Astrocyte (in vitro differentiated cells and primary cell): ENCODE data around the gene RNF227. TPM values are rescaled to one million over a fixed set of nuclear protein-coding genes. Genes with fewer than 3 reads are reported as not detected.

Experiments
- DNase-seq: peaks from one replicate; pipeline ENCODE4 v3.0.0-alpha.2; 2010; ENCODE audit warnings: low read depth
- FAIRE-seq: peaks from 2 replicates; lab custom pipeline; 2011; peaks lifted over from hg19 to GRCh38; lab: Jason Lieb, UNC
- H2AFZ ChIP-seq: 2 replicates; pipeline ENCODE4 v1.6.0; 2012; ENCODE audit warnings: low read depth, low read length, inconsistent platforms
- H3K27ac ChIP-seq: 2 replicates; pipeline ENCODE4 v1.5.1; 2011; ENCODE audit warnings: low read depth, low read length, inconsistent platforms
- H3K27me3 ChIP-seq: 2 replicates; pipeline ENCODE4 v1.6.0; 2011; ENCODE audit warnings: low read length, inconsistent platforms; ENCODE audit not compliant: insufficient read depth
- H3K36me3 ChIP-seq: 2 replicates; pipeline ENCODE4 v1.5.1; 2011; ENCODE audit warnings: low read length, inconsistent platforms; ENCODE audit not compliant: insufficient read depth
- H3K4me1 ChIP-seq: 2 replicates; pipeline ENCODE4 v1.5.1; 2011; ENCODE audit warnings: low read length, inconsistent platforms; ENCODE audit not compliant: insufficient read depth
- H3K4me2 ChIP-seq: 2 replicates; pipeline ENCODE4 v1.6.0; 2012; ENCODE audit warnings: low read length, inconsistent platforms
- H3K4me3 ChIP-seq: 2 replicates; pipeline ENCODE4 v1.5.1; 2011; ENCODE audit warnings: low read depth, mild to moderate bottlenecking, low read length, inconsistent platforms; ENCODE audit not compliant: insufficient read depth
- H3K79me2 ChIP-seq: 2 replicates; pipeline ENCODE4 v1.6.0; 2012; ENCODE audit warnings: mild to moderate bottlenecking, low read length, inconsistent platforms; ENCODE audit not compliant: insufficient read depth
- H3K9ac ChIP-seq: 2 replicates; pipeline ENCODE4 v1.6.0; 2012; ENCODE audit warnings: mild to moderate bottlenecking, low read length, inconsistent platforms
- H3K9me3 ChIP-seq: 2 replicates; pipeline ENCODE4 v1.5.1; 2012; ENCODE audit warnings: low read depth, mild to moderate bottlenecking, low read length, inconsistent platforms; ENCODE audit not compliant: insufficient read depth
- H4K20me1 ChIP-seq: 2 replicates; pipeline ENCODE4 v1.6.0; 2012; ENCODE audit warnings: low read length, inconsistent platforms; ENCODE audit not compliant: insufficient read depth
- H3K27ac Mint-ChIP-seq: one replicate; pipeline ENCODE4 v1.8.0; 2021; ENCODE audit warnings: mild to moderate bottlenecking, mixed read lengths; ENCODE audit not compliant: unreplicated experiment
- H3K27me3 Mint-ChIP-seq: one replicate; pipeline ENCODE4 v1.8.0; 2021; ENCODE audit warnings: low read depth, mixed read lengths; ENCODE audit not compliant: unreplicated experiment
- H3K36me3 Mint-ChIP-seq: one replicate; pipeline ENCODE4 v1.8.0; 2021; ENCODE audit warnings: low read depth, mixed read lengths; ENCODE audit not compliant: unreplicated experiment
- H3K4me1 Mint-ChIP-seq: one replicate; pipeline ENCODE4 v1.8.0; 2021; ENCODE audit warnings: low read depth, mixed read lengths; ENCODE audit not compliant: unreplicated experiment
- H3K4me3 Mint-ChIP-seq: one replicate; pipeline ENCODE4 v1.8.0; 2021; ENCODE audit warnings: mild to moderate bottlenecking, moderate library complexity, mixed read lengths; ENCODE audit not compliant: unreplicated experiment
- H3K9me3 Mint-ChIP-seq: one replicate; pipeline ENCODE4 v1.8.0; 2021; ENCODE audit warnings: mild to moderate bottlenecking, mixed read lengths; ENCODE audit not compliant: unreplicated experiment
- EZH2 ChIP-seq: IDR thresholded peaks from 2 replicates; pipeline ENCODE4 v1.6.1; 2012; ENCODE audit warnings: mild to moderate bottlenecking, low read length, inconsistent platforms; ENCODE audit not compliant: insufficient read depth
- total RNA-seq: library from RNA; stranded (reverse); gene quantifications from 2 replicates; pipeline ENCODE4 v1.2.1, GENCODE V29; 2021
- TF ChIP-seq, protein P1 (sequence below): IDR thresholded peaks from 2 replicates; pipeline ENCODE4 v1.5.1; 2011; ENCODE audit warnings: low read depth, mild to moderate bottlenecking, inconsistent platforms, low read length, moderate library complexity; ENCODE audit not compliant: insufficient read depth

The RNF227 gene
- total RNA-seq, 1 donor from 2014 or later, result 0.54 TPM

DNA sequence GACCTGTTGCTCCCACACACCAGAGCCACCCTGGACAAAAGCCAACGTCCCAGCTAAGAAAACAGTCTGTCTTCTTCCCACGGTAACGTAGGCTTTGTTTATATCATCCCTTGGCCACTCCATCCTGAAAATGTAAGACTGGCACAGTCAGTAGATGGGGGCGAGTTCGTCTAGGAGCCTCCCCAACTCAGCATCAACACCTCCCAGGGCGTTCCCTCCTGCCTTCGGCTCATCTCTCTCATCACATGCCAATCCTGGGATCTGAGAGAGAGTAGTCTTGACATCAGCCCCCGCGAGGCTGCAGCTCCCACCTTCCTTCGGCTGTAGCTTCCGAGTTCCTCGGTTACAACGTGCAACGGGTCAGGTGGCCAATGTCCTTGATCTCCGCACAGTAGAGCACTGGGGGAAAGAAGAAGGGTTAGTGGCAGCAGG is 894 bp downstream of the RNF227 start:
- Histone ChIP-seq H3K27ac (peak overlapping the region; percentile 52), H3K4me3 (peak overlapping the region; percentile 65), H4K20me1 (peaks cover 12% of the 10 kb centered on the region), H3K9ac (peak overlapping the region; percentile 69), H3K9me3 (no peaks in the 10 kb centered on the region), H3K79me2 (no peaks in the 10 kb centered on the region), H3K4me2 (peak overlapping the region; percentile 91), H3K36me3 (peaks cover 2% of the 10 kb centered on the region), H2AFZ (peak overlapping the region; percentile 81), H3K27me3 (no peaks in the 10 kb centered on the region), H3K4me1 (peaks cover 21% of the 10 kb centered on the region)
- peaks cover 7% of the 10 kb centered on the region for H3K4me1 Mint-ChIP-seq
- H3K27ac Mint-ChIP-seq, result peak overlapping the region; percentile 66
- peak; percentile 32 for DNase-seq
- H3K36me3 Mint-ChIP-seq, result no peaks in the 10 kb centered on the region
- H3K9me3 Mint-ChIP-seq, result no peaks in the 10 kb centered on the region
- no peak for TF ChIP-seq EZH2
- TF ChIP-seq, protein P1, sequence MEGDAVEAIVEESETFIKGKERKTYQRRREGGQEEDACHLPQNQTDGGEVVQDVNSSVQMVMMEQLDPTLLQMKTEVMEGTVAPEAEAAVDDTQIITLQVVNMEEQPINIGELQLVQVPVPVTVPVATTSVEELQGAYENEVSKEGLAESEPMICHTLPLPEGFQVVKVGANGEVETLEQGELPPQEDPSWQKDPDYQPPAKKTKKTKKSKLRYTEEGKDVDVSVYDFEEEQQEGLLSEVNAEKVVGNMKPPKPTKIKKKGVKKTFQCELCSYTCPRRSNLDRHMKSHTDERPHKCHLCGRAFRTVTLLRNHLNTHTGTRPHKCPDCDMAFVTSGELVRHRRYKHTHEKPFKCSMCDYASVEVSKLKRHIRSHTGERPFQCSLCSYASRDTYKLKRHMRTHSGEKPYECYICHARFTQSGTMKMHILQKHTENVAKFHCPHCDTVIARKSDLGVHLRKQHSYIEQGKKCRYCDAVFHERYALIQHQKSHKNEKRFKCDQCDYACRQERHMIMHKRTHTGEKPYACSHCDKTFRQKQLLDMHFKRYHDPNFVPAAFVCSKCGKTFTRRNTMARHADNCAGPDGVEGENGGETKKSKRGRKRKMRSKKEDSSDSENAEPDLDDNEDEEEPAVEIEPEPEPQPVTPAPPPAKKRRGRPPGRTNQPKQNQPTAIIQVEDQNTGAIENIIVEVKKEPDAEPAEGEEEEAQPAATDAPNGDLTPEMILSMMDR, result no peak
- peak overlapping the region; percentile 84 for H3K4me3 Mint-ChIP-seq
- H3K27me3 Mint-ChIP-seq, result peaks cover 4% of the 10 kb centered on the region
- FAIRE-seq, result no peak

DNA sequence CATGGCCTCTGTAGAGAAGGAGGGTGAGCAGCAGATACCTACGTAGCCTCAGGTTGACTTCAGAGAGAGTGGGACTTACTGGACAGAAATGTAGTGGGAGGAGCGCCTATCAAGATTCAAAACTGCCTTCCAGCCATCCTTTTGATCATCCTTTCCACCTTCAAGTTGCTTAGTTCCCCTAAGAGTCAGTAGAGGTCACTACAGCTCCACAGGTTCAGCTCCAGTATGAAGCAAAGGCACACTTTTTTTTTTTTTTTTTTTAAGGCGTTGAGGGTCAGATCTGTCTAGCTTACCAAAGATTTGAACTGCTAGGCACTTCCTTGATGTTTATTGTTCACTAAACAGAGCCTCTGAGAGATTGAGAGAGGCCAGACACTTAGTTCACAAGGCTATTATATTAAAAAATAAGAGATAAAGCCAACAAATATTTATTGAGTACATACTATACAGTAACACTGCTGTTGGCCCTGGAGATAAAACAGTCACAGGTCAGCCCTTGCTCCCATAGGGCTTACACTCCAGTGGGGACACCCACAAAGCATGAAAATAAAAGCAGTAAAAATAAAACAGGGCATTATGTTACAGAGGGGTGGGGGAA is 3.1 kb downstream of the RNF227 start:
- Mint-ChIP-seq H3K4me3 (no peak overlapping the region), H3K27me3 (no peaks in the 10 kb centered on the region), H3K27ac (no peak overlapping the region), H3K9me3 (no peaks in the 10 kb centered on the region), H3K36me3 (peaks cover 4% of the 10 kb centered on the region), H3K4me1 (peaks cover 7% of the 10 kb centered on the region)
- TF ChIP-seq EZH2, result no peak
- TF ChIP-seq, protein P1, result peak; percentile 70
- Histone ChIP-seq H3K79me2 (no peaks in the 10 kb centered on the region), H4K20me1 (peaks cover 12% of the 10 kb centered on the region), H3K9ac (no peak overlapping the region), H3K36me3 (peaks cover 17% of the 10 kb centered on the region), H3K4me2 (no peak overlapping the region), H3K9me3 (no peaks in the 10 kb centered on the region), H3K4me3 (no peak overlapping the region), H3K27ac (no peak overlapping the region), H3K27me3 (no peaks in the 10 kb centered on the region), H3K4me1 (peaks cover 21% of the 10 kb centered on the region), H2AFZ (no peak overlapping the region)
- FAIRE-seq, result peak; percentile 23
- peak; percentile 50 for DNase-seq

DNA sequence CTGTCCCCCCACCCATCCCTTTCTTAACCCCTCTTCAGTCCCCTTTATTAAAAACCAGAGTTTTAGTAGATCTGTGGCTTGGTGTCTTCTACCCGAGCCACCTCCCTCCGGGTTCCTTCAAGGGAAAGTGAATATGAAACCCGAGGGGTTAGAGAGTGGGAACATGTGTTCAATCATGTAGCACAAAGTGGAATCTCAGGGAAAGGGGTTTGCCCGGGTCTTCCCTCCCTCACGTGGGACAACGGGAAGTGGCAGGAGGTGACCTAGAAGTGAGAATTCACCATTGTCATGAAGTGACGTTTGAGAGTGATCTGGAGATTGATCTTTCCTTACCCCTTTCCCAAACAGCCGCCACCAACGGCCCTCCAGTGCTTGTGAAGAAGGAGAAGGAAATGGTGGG is 5.0 kb downstream of the RNF227 start:
- FAIRE-seq, result no peak
- peaks cover 12% of the 10 kb centered on the region for H3K4me1 ChIP-seq
- Mint-ChIP-seq H3K9me3 (no peaks in the 10 kb centered on the region), H3K27me3 (no peaks in the 10 kb centered on the region), H3K27ac (no peak overlapping the region), H3K4me1 (no peaks in the 10 kb centered on the region), H3K36me3 (peaks cover 14% of the 10 kb centered on the region), H3K4me3 (no peak overlapping the region)
- peaks cover 12% of the 10 kb centered on the region for H4K20me1 ChIP-seq
- H3K4me2 ChIP-seq, result no peak overlapping the region
- TF ChIP-seq, protein P1, result no peak
- TF ChIP-seq EZH2, result no peak
- no peak for DNase-seq
- H3K27me3 ChIP-seq, result no peaks in the 10 kb centered on the region
- H3K36me3 ChIP-seq, result peaks cover 30% of the 10 kb centered on the region
- no peak overlapping the region for H3K27ac ChIP-seq
- H3K4me3 ChIP-seq, result no peak overlapping the region
- no peaks in the 10 kb centered on the region for H3K79me2 ChIP-seq
- no peaks in the 10 kb centered on the region for H3K9me3 ChIP-seq
- no peak overlapping the region for H3K9ac ChIP-seq
- H2AFZ ChIP-seq, result no peak overlapping the region
